Mucosa of stomach (tissue), 1 donor: ENCODE results near the gene TBX21.

Source experiments
- H3K27me3 ChIP-seq: one replicate; pipeline ENCODE4 v1.7.0; 2013; ENCODE audit warnings: mild to moderate bottlenecking, low read length; ENCODE audit not compliant: control insufficient read depth, insufficient read depth
- H3K36me3 ChIP-seq: one replicate; pipeline ENCODE4 v1.7.0; 2013; ENCODE audit warnings: low read length; ENCODE audit not compliant: control insufficient read depth, insufficient read depth
- H3K4me1 ChIP-seq: one replicate; pipeline ENCODE4 v1.7.0; 2013; ENCODE audit warnings: mild to moderate bottlenecking, low read length; ENCODE audit not compliant: control insufficient read depth, insufficient read depth
- H3K4me3 ChIP-seq: one replicate; pipeline ENCODE4 v1.7.0; 2013; ENCODE audit warnings: low read length
- H3K9ac ChIP-seq: one replicate; pipeline ENCODE4 v1.7.0; 2013; ENCODE audit warnings: mild to moderate bottlenecking, low read length, moderate library complexity
- H3K9me3 ChIP-seq: one replicate; pipeline ENCODE4 v1.7.0; 2013; ENCODE audit warnings: mild to moderate bottlenecking, low read length, moderate library complexity; ENCODE audit not compliant: control insufficient read depth
- donor health status: Pancreatic carcinoma.

The TBX21 gene

GRCh38 chr17:47718634-47719405, 14.2 kb upstream of the TBX21 start:
- no peaks in the 10 kb centered on the region for H3K9me3 ChIP-seq
- no peaks in the 10 kb centered on the region for H3K36me3 ChIP-seq
- no peak overlapping the region for H3K4me3 ChIP-seq
- H3K9ac ChIP-seq: no peak overlapping the region
- no peaks in the 10 kb centered on the region for H3K4me1 ChIP-seq
- H3K27me3 ChIP-seq: peaks cover 72% of the 10 kb centered on the region

GRCh38 chr17:47719411-47720152, 13.5 kb upstream of the TBX21 start:
- H3K36me3 ChIP-seq: no peaks in the 10 kb centered on the region
- peaks cover 72% of the 10 kb centered on the region for H3K27me3 ChIP-seq
- H3K9ac ChIP-seq: no peak overlapping the region
- no peaks in the 10 kb centered on the region for H3K9me3 ChIP-seq
- no peak overlapping the region for H3K4me3 ChIP-seq
- H3K4me1 ChIP-seq: no peaks in the 10 kb centered on the region

- no peak overlapping the region for H3K9ac ChIP-seq
- H3K4me1 ChIP-seq: no peaks in the 10 kb centered on the region
- no peaks in the 10 kb centered on the region for H3K9me3 ChIP-seq
- peaks cover 72% of the 10 kb centered on the region for H3K27me3 ChIP-seq
- H3K36me3 ChIP-seq: no peaks in the 10 kb centered on the region
- H3K4me3 ChIP-seq: no peak overlapping the region
Measured at GRCh38 chr17:47720196-47720595, 12.8 kb upstream of the TBX21 start.

GRCh38 chr17:47720754-47721533, 12.1 kb upstream of the TBX21 start:
- Histone ChIP-seq H3K4me1 (no peaks in the 10 kb centered on the region), H3K9ac (no peak overlapping the region), H3K27me3 (peaks cover 77% of the 10 kb centered on the region), H3K36me3 (no peaks in the 10 kb centered on the region), H3K4me3 (no peak overlapping the region), H3K9me3 (no peaks in the 10 kb centered on the region)

- H3K9ac ChIP-seq: no peak overlapping the region
- no peak overlapping the region for H3K4me3 ChIP-seq
- H3K9me3 ChIP-seq: no peaks in the 10 kb centered on the region
- H3K4me1 ChIP-seq: no peaks in the 10 kb centered on the region
- no peaks in the 10 kb centered on the region for H3K36me3 ChIP-seq
- peaks cover 77% of the 10 kb centered on the region for H3K27me3 ChIP-seq
Measured at GRCh38 chr17:47721725-47722124, 11.3 kb upstream of the TBX21 start.

- Histone ChIP-seq H3K27me3 (peaks cover 58% of the 10 kb centered on the region), H3K4me3 (no peak overlapping the region), H3K9me3 (no peaks in the 10 kb centered on the region), H3K9ac (no peak overlapping the region), H3K36me3 (no peaks in the 10 kb centered on the region), H3K4me1 (no peaks in the 10 kb centered on the region)
Measured at GRCh38 chr17:47724705-47725104, 8.3 kb upstream of the TBX21 start.

- H3K27me3 ChIP-seq: peaks cover 58% of the 10 kb centered on the region
- no peaks in the 10 kb centered on the region for H3K9me3 ChIP-seq
- no peak overlapping the region for H3K4me3 ChIP-seq
- H3K4me1 ChIP-seq: no peaks in the 10 kb centered on the region
- H3K9ac ChIP-seq: no peak overlapping the region
- no peaks in the 10 kb centered on the region for H3K36me3 ChIP-seq
Measured at GRCh38 chr17:47725446-47726111, 7.5 kb upstream of the TBX21 start.

GRCh38 chr17:47726796-47727703, 6.0 kb upstream of the TBX21 start:
- no peak overlapping the region for H3K9ac ChIP-seq
- peaks cover 58% of the 10 kb centered on the region for H3K27me3 ChIP-seq

GRCh38 chr17:47727704-47728036, 5.4 kb upstream of the TBX21 start:
- Histone ChIP-seq H3K4me3 (no peak overlapping the region), H3K9ac (no peak overlapping the region), H3K27me3 (peaks cover 58% of the 10 kb centered on the region), H3K9me3 (no peaks in the 10 kb centered on the region), H3K36me3 (no peaks in the 10 kb centered on the region), H3K4me1 (no peaks in the 10 kb centered on the region)

More at GRCh38 chr17:47726796-47727703, 6.0 kb upstream of the TBX21 start:
- H3K4me3 ChIP-seq: no peak overlapping the region
- no peaks in the 10 kb centered on the region for H3K4me1 ChIP-seq
- no peaks in the 10 kb centered on the region for H3K9me3 ChIP-seq
- H3K36me3 ChIP-seq: no peaks in the 10 kb centered on the region

GRCh38 chr17:47728214-47728877, 4.7 kb upstream of the TBX21 start:
- H3K27me3 ChIP-seq: peaks cover 65% of the 10 kb centered on the region
- no peak overlapping the region for H3K4me3 ChIP-seq
- no peaks in the 10 kb centered on the region for H3K9me3 ChIP-seq
- no peak overlapping the region for H3K9ac ChIP-seq
- H3K36me3 ChIP-seq: no peaks in the 10 kb centered on the region
- peaks cover 3% of the 10 kb centered on the region for H3K4me1 ChIP-seq

- H3K36me3 ChIP-seq: no peaks in the 10 kb centered on the region
- H3K9ac ChIP-seq: no peak overlapping the region
- H3K27me3 ChIP-seq: peaks cover 69% of the 10 kb centered on the region
- H3K4me1 ChIP-seq: peaks cover 7% of the 10 kb centered on the region
- H3K9me3 ChIP-seq: no peaks in the 10 kb centered on the region
- H3K4me3 ChIP-seq: no peak overlapping the region
Measured at GRCh38 chr17:47729476-47729875, 3.6 kb upstream of the TBX21 start.
